ENCODE results near the gene MPRIP.
"Not testable (repeated sequence)": the region's sequence is repeated elsewhere in the genome, so short reads cannot be mapped to it uniquely, and the experiment has no call there.

MPRIP gene

DNA sequence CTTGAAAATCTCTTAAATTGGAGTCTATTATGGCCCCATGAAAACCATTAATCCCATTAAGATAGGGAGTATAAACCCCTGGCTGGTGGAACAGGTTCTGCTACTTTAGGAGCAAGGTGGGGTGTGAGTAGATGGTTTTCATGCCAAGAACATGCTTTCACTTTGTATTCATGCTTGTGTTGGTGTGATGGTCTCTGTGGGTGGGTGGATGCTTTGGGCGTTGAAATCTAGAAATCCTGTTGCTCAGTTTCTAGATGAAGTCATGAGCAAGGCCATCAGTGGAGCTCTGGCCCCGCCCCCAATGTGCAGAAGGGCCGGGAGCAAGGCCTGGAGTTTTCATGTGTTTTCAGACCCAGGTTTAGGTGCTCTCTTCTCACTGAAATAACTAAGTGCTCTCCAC, 143.8 kb downstream of the MPRIP start:
- Histone ChIP-seq H3K9me3 (ENCODE audit: control insufficient read depth, low read depth, low read length) (no peaks in the 10 kb centered on the region), H3K27me3 (ENCODE audit: control insufficient read depth, insufficient read depth, low read length) (no peaks in the 10 kb centered on the region), H3K36me3 (ENCODE audit: control insufficient read depth, low read depth, low read length) (peaks cover 7% of the 10 kb centered on the region), H3K4me1 (ENCODE audit: control insufficient read depth, low read depth, low read length) (no peaks in the 10 kb centered on the region), H3K27ac (ENCODE audit: low read length) (no peak overlapping the region), H3K4me3 (ENCODE audit: low read length) (no peak overlapping the region), H3K9ac (ENCODE audit: low read length) (no peak overlapping the region)

DNA sequence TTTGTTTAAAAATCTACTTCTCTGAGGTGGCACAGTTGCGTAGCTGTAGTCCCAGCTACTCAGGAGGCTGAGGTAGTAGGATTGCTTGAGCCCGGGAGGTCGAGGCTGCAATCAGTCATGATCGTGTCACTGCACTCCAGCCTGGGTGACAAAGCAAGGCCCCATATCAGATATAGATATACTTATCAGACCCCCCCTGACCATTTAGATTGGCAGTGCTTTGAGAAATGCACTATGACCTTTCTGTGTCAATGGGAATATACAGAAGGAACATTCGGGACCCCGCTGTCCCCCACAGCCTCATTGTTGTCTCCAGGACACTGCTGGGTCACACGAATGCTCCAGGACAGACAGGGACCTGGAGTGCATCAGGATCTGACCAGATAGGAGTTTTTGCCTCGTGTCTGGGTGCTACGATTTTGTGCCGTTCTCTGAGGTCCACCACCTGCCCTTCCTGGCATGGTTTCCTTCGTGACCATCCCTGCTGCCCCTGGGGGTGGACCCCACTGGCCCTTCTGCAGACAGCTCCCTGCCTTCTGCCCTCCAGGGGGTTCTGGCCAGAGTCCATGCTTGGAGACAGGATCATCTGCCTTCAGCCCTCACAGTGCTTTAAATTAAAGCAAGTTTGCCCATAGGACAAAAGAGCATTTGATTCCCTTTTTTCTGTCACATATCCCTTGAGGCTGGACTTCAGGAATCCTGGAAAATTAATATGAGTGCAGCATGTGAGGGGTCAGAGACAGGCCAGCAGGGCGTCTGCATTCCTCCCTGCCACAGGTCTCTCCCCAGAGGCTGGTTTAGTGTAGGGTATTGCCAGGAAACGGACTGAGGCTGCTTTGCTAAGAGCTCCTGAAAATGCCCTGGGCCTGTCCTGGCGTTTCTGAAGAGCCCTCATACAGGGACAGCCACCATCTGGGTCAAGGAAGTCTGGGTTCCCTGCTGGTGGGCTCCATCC, 144.6 kb downstream of the MPRIP start:
- H3K27ac ChIP-seq (ENCODE audit: low read length): no peak overlapping the region
- H3K9me3 ChIP-seq (ENCODE audit: control insufficient read depth, low read depth, low read length): no peaks in the 10 kb centered on the region
- no peaks in the 10 kb centered on the region for H3K4me1 ChIP-seq (ENCODE audit: control insufficient read depth, low read depth, low read length)
- H3K36me3 ChIP-seq (ENCODE audit: control insufficient read depth, low read depth, low read length): peaks cover 7% of the 10 kb centered on the region
- H3K27me3 ChIP-seq (ENCODE audit: control insufficient read depth, insufficient read depth, low read length): no peaks in the 10 kb centered on the region
- no peak overlapping the region for H3K9ac ChIP-seq (ENCODE audit: low read length)
- no peak overlapping the region for H3K4me3 ChIP-seq (ENCODE audit: low read length)

DNA sequence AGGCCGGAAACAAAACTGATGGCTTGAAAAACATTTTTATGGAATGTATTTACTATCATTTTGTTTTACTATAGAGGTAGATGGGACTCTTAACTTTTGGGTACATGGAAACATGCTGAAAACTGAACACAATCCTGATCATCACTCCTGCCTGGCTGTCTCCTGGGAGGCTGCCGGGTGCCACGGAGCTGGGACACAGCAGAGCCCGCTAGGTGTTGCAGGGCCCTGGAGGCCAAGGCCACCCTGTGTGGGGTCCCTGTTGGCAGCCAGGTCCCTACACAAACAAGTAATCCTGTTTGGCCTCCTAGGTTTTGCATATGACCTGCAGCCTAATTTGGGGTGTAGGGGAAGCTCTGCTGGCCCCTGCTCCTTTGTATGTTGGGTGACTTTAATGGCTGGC, 146.3 kb downstream of the MPRIP start:
- H3K9me3 ChIP-seq (ENCODE audit: control insufficient read depth, low read depth, low read length): no peaks in the 10 kb centered on the region
- no peaks in the 10 kb centered on the region for H3K27me3 ChIP-seq (ENCODE audit: control insufficient read depth, insufficient read depth, low read length)
- H3K27ac ChIP-seq (ENCODE audit: low read length): no peak overlapping the region
- no peak overlapping the region for H3K4me3 ChIP-seq (ENCODE audit: low read length)
- no peak overlapping the region for H3K9ac ChIP-seq (ENCODE audit: low read length)
- peaks cover 7% of the 10 kb centered on the region for H3K36me3 ChIP-seq (ENCODE audit: control insufficient read depth, low read depth, low read length)
- H3K4me1 ChIP-seq (ENCODE audit: control insufficient read depth, low read depth, low read length): no peaks in the 10 kb centered on the region

DNA sequence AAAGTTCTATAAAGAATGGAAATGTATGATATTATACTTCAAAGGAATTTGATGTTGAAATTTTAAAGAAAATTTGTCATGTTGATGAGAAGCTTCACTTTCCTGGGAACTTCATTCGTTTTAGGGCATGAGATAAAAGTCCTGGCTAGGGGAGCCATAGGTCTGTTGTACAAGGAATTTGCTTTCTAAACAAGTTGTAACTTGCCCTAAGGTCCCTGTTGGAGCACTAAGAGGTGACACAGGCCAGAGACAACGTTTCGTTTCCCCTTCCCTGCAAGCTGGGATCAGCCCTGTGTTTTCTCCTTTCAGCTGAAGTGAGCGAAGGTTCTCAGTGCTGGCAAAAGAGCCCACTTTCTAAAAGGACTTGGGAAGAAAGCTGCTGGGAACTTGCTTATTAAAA, 147.3 kb downstream of the MPRIP start:
- Histone ChIP-seq H3K4me1 (ENCODE audit: control insufficient read depth, low read depth, low read length) (no peaks in the 10 kb centered on the region), H3K27ac (ENCODE audit: low read length) (no peak overlapping the region), H3K4me3 (ENCODE audit: low read length) (no peak overlapping the region), H3K27me3 (ENCODE audit: control insufficient read depth, insufficient read depth, low read length) (no peaks in the 10 kb centered on the region), H3K36me3 (ENCODE audit: control insufficient read depth, low read depth, low read length) (no peaks in the 10 kb centered on the region), H3K9ac (ENCODE audit: low read length) (no peak overlapping the region), H3K9me3 (ENCODE audit: control insufficient read depth, low read depth, low read length) (no peaks in the 10 kb centered on the region)

DNA sequence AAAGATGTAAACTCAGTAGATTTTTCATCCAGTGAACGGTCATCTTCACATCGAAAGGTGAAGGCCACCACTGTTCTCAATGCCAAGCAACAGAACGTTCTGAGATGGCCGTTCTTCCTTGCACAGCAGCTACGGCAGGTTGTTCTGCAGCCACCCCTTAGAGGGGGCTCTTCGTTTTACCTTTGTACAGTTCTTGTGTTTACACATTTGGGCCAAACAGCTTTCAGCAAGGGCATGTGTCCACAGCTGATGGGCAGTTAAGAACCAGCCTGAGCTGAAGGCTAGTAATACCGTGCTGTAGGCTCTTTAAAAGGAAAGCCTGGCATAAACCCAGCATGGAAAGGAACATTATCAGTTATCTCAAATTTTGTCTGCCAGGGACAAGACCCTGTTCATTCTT, 147.9 kb downstream of the MPRIP start:
- H3K9ac ChIP-seq (ENCODE audit: low read length): no peak overlapping the region
- H3K36me3 ChIP-seq (ENCODE audit: control insufficient read depth, low read depth, low read length): no peaks in the 10 kb centered on the region
- H3K4me3 ChIP-seq (ENCODE audit: low read length): no peak overlapping the region
- H3K9me3 ChIP-seq (ENCODE audit: control insufficient read depth, low read depth, low read length): no peaks in the 10 kb centered on the region
- no peaks in the 10 kb centered on the region for H3K4me1 ChIP-seq (ENCODE audit: control insufficient read depth, low read depth, low read length)
- H3K27me3 ChIP-seq (ENCODE audit: control insufficient read depth, insufficient read depth, low read length): no peaks in the 10 kb centered on the region
- H3K27ac ChIP-seq (ENCODE audit: low read length): no peak overlapping the region

DNA sequence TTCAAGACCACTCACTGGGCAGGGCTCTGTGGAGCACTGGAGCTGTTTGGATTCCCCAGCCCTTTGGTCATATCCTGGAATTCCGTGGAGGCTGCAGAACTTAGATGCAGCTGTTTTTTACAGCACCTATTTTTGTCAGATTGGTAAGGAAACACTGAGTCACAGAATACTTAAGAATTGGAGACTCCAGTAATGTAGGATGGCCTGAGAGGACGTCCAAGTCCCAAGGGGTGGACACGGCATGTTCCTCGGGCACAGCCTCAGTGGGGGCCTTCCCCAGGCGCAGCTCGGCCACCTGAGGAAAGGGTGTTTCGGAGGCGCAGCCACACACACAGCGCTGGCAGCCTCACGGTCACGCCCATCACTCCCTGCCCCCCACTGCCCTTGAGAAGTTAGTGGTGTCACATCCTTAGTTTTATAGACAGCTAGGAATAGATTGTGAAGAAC, 149.1 kb downstream of the MPRIP start:
- Histone ChIP-seq H3K27ac (ENCODE audit: low read length) (no peak overlapping the region), H3K9me3 (ENCODE audit: control insufficient read depth, low read depth, low read length) (no peaks in the 10 kb centered on the region), H3K4me3 (ENCODE audit: low read length) (no peak overlapping the region), H3K4me1 (ENCODE audit: control insufficient read depth, low read depth, low read length) (no peaks in the 10 kb centered on the region), H3K9ac (ENCODE audit: low read length) (no peak overlapping the region), H3K36me3 (ENCODE audit: control insufficient read depth, low read depth, low read length) (no peaks in the 10 kb centered on the region), H3K27me3 (ENCODE audit: control insufficient read depth, insufficient read depth, low read length) (no peaks in the 10 kb centered on the region)

DNA sequence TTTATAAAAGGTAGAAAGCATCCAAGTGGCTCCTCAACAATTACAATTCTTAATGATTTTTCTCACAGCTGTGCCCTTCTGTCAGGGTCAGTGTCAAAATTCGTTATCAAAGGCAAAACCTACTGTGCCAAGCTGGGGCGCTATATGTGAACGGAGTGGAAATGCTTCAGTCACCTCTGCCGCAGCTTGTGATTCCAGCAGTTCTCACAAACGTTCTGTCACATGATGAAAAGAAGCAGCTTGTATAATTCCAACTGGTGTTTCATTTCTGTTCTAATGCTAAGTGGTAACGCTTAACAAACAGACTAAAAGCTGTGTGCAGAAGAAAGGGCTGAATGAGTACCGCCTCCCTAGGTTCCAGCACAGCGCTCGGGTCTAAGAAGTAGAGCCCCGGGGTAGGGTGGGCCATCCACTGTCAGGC, 149.7 kb downstream of the MPRIP start:
- Histone ChIP-seq H3K9me3 (ENCODE audit: control insufficient read depth, low read depth, low read length) (no peaks in the 10 kb centered on the region), H3K9ac (ENCODE audit: low read length) (no peak overlapping the region), H3K27ac (ENCODE audit: low read length) (no peak overlapping the region), H3K4me1 (ENCODE audit: control insufficient read depth, low read depth, low read length) (no peaks in the 10 kb centered on the region), H3K4me3 (ENCODE audit: low read length) (no peak overlapping the region), H3K27me3 (ENCODE audit: control insufficient read depth, insufficient read depth, low read length) (no peaks in the 10 kb centered on the region), H3K36me3 (ENCODE audit: control insufficient read depth, low read depth, low read length) (no peaks in the 10 kb centered on the region)

DNA sequence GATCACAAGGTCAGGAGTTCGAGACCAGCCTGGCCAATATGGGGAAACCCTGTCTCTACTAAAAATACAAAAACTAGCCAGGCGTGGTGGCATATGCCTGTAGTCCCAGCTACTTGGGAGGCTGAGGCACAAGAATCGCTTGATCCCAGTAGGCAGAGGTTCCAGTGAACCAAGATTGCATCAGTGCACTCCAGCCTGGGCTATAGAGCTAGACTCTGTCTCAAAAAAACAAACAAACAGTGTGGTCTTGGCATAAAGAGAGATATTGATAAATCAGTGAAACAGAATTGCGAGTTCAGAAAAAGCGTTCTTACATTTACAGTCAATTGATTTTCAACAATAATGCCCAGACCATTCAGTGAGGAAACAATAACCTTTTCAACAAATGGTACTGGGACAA, 153.2 kb downstream of the MPRIP start:
- not testable (repeated sequence) for H3K4me1 ChIP-seq (ENCODE audit: control insufficient read depth, low read depth, low read length); H3K9me3 ChIP-seq (ENCODE audit: control insufficient read depth, low read depth, low read length); H3K4me3 ChIP-seq (ENCODE audit: low read length); H3K9ac ChIP-seq (ENCODE audit: low read length); H3K27me3 ChIP-seq (ENCODE audit: control insufficient read depth, insufficient read depth, low read length); H3K27ac ChIP-seq (ENCODE audit: low read length); H3K36me3 ChIP-seq (ENCODE audit: control insufficient read depth, low read depth, low read length)

DNA sequence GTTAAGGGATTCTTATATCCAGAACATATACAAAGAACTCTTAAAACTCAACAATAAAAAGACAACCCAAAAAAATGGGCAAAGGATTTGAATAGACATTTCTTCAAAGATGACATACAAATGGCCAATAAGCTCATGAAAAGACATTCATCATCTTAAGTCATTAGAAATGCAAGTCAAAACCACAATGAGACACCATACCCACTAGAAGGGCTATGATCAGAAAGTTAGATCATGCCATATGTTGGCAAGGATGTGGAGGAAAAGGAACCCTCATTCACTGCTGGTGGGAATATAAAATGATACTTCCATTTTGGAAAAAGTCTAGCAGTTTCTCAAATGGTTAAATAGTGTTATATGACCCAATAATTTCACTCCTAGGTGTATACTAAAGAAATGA, 154.5 kb downstream of the MPRIP start:
- Histone ChIP-seq H3K36me3 (ENCODE audit: control insufficient read depth, low read depth, low read length) (no peaks in the 10 kb centered on the region), H3K4me1 (ENCODE audit: control insufficient read depth, low read depth, low read length) (no peaks in the 10 kb centered on the region), H3K9me3 (ENCODE audit: control insufficient read depth, low read depth, low read length) (no peaks in the 10 kb centered on the region), H3K4me3 (ENCODE audit: low read length) (no peak overlapping the region), H3K9ac (ENCODE audit: low read length) (no peak overlapping the region), H3K27me3 (ENCODE audit: control insufficient read depth, insufficient read depth, low read length) (no peaks in the 10 kb centered on the region), H3K27ac (ENCODE audit: low read length) (no peak overlapping the region)

DNA sequence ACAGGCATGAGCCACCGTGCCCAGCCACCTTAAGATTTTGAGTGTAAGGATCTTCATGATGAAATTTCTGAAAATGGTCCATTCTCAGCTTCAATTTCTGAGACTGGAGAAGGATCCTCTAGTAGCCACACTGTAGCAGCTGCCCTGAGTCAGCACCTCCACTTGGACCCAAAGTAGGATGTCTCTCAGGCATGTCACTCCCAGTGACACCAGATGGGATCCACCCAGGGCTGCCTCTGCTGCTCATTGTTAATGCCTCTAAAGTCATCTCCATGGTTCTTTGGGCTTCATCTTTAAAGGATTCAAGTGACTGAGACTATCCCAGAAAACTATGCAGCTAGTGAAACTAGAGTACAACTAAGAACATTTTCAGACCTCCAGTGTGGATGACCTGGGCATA, 156.0 kb downstream of the MPRIP start:
- Histone ChIP-seq H3K9ac (ENCODE audit: low read length) (no peak overlapping the region), H3K27ac (ENCODE audit: low read length) (no peak overlapping the region), H3K27me3 (ENCODE audit: control insufficient read depth, insufficient read depth, low read length) (no peaks in the 10 kb centered on the region), H3K4me1 (ENCODE audit: control insufficient read depth, low read depth, low read length) (no peaks in the 10 kb centered on the region), H3K9me3 (ENCODE audit: control insufficient read depth, low read depth, low read length) (no peaks in the 10 kb centered on the region), H3K36me3 (ENCODE audit: control insufficient read depth, low read depth, low read length) (no peaks in the 10 kb centered on the region), H3K4me3 (ENCODE audit: low read length) (no peak overlapping the region)

DNA sequence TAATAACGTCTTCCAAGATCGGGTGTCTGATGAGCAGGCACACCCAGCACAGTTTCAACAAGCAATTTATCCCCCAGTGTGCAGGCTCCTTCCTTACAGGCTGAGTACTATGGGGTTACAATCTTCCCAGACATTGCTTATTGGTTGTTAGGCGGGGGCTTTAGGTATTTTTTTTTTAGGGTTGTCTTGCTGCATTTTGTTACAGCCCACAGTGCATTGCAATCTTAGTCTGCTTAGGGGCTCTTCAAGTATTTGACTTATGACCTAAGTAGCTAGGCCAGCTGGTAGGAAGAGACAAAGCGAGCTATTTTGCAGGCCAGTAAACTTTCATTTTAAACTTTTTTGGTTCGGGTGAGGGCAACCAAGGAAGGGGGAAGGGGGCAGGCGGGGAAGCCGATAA, 158.1 kb downstream of the MPRIP start:
- Histone ChIP-seq H3K9me3 (ENCODE audit: control insufficient read depth, low read depth, low read length) (no peaks in the 10 kb centered on the region), H3K27ac (ENCODE audit: low read length) (no peak overlapping the region), H3K4me1 (ENCODE audit: control insufficient read depth, low read depth, low read length) (no peaks in the 10 kb centered on the region)

DNA sequence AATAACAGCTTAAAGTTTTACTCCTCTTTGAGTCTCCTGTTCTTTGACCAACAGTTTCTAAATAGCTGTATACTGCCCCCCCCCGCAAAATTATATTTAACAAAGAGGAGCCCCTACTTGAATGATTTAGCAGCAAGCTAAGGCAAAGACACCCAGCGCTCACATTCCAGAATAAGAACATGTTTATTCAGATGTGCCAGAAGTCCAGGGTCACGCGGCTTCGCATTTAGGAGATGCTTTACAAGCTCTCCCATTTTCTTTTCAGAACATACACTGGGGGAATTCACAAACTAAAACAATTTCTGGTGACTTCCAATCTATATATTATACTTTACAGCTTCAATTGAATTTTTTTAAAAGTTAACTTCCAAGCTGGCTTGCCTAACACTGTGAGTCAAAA, 158.6 kb downstream of the MPRIP start:
- no peaks in the 10 kb centered on the region for H3K9me3 ChIP-seq (ENCODE audit: control insufficient read depth, low read depth, low read length)

More for the DNA sequence above, 158.1 kb downstream of the MPRIP start:
- Histone ChIP-seq H3K27me3 (ENCODE audit: control insufficient read depth, insufficient read depth, low read length) (no peaks in the 10 kb centered on the region), H3K4me3 (ENCODE audit: low read length) (no peak overlapping the region), H3K36me3 (ENCODE audit: control insufficient read depth, low read depth, low read length) (no peaks in the 10 kb centered on the region), H3K9ac (ENCODE audit: low read length) (no peak overlapping the region)

More for the DNA sequence above, 158.6 kb downstream of the MPRIP start:
- Histone ChIP-seq H3K36me3 (ENCODE audit: control insufficient read depth, low read depth, low read length) (no peaks in the 10 kb centered on the region), H3K4me1 (ENCODE audit: control insufficient read depth, low read depth, low read length) (no peaks in the 10 kb centered on the region), H3K9ac (ENCODE audit: low read length) (no peak overlapping the region), H3K27me3 (ENCODE audit: control insufficient read depth, insufficient read depth, low read length) (no peaks in the 10 kb centered on the region), H3K27ac (ENCODE audit: low read length) (no peak overlapping the region), H3K4me3 (ENCODE audit: low read length) (no peak overlapping the region)
